NCI-H2171 treated with DMSO at 0.1 percent for 48 hours (cell line): ENCODE data around the gene C18orf63.
"Not testable (repeated sequence)": the region's sequence is repeated elsewhere in the genome, so short reads cannot be mapped to it uniquely, and the experiment has no call there.

Experiments used
- DNase-seq: peaks from one replicate; lab custom pipeline; 2025; lab: John Stamatoyannopoulos, UW

Gene C18orf63

GRCh38 chr18:74315464-74316256 is at the start of gene C18orf63:
TSS of gene C18orf63 (plus strand) at chr18:74315839. CDS start at chr18:74317866, 2,027 bp downstream.
- DNase-seq: no peak

DNA sequence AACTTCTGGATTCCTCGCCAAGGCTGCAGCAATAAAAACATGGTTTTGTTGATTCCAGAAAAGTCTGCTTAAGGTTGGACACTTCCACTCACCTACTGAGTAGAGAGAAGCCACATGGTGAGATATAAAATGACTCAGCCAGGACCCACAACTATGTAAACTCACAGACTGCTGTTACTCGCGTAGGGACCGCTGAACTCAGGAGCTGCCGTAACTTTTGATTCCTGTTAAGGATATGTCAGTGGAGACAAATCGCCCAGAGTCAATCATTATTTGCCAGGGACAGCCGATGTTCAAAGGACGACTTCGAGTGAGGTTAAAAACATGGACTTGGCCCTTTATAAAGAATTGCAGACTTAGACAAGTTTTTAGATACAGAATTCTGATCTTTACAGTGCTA is 49.5 kb upstream of the C18orf63 start:
- no peak for DNase-seq

DNA sequence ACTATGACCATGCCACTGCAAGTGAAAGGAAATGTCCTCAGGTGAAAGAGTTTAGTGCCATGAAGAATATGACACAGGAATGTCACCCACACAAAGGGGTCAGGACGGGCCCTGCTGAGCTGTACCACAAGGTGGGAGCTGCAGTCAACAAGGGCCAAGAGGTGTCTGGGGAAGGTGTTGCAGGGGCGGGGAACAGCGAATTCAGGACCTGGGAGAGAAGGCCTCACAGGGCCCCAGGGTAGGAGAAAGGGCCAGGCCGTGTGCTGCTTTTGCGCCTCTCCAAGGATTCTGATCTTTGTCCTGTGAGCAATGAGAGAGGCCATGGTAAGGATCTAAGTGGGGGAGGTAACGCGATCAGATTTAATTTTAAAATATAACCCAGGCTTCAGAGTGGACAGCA is 47.5 kb upstream of the C18orf63 start:
- no peak for DNase-seq

DNA sequence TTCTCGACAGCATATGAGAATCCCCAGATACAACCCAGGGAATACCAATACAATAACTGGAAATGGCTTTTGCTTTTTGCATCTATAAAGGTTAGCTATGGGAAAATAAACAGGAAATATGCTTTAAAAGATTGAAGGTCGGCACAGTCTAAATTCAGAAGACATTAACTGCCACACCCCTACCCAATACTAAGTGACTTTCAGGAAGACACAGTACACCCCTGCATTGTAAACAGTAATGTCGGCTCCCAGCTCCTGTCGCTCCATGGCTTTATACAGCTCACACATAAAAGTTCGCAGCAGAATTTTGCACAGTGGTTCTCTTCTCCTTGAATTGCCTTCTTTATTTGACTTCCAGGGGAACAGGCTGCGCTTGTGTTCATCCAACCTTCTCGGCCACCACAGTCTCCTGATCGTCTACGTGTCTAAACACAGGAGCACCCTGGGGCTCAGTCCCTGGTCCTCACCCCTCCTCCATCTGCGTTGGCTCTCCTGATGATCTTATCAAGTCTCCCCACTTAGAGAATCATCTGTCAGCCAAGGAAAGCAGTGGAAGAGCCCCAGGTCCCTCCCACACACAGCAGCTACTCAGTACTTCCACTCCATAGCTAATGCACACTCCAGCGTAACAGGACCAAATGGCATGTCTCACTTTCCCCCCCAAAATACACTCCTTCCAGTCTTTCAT is 46.6 kb upstream of the C18orf63 start:
- no peak for DNase-seq

DNA sequence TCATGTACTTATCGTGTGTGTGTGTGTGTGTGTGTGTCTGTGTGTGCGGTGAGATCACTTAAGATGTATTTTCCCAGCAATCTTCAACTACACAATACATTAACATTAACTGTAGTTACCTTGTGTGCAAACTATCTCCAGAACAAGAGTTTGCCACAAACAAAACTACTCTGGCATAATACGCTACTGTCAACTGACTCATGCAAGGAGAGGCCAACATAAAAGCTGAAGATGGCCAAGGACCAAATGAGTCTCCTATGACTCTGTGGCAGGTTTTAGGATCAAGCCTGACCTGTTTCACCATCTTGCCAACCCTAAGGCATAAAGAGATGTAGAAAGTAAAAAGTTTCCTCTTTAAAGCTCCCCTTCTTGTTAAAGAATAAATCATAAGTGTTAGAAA is 44.0 kb upstream of the C18orf63 start:
- DNase-seq: no peak

GRCh38 chr18:74273394-74273793 is 42.2 kb upstream of the C18orf63 start:
- DNase-seq: no peak

GRCh38 chr18:74274700-74275099 is 40.9 kb upstream of the C18orf63 start:
- no peak for DNase-seq

- DNase-seq: no peak
Observed at GRCh38 chr18:74275736-74276135, 39.9 kb upstream of the C18orf63 start.

- no peak for DNase-seq
Observed at GRCh38 chr18:74276609-74277008, 39.0 kb upstream of the C18orf63 start.

DNA sequence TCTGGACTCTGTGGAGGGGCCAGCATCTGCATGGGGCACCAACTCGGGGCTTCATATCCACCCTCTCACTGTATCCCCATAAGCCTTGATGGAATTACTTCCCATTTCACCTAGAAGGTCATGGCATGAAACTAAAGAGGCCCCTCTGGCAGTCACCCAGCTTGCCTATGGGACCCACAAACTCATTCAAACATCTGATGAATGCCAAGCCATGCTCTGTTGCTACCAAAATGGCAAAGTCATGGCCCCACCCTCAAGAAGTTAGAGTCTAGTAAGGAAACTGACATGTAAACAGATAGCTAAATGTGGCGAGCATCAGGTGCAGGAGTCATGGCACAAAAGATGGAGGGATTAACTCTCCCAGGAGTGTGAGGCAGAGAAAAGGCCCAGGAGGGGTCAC is 38.3 kb upstream of the C18orf63 start:
- no peak for DNase-seq

DNA sequence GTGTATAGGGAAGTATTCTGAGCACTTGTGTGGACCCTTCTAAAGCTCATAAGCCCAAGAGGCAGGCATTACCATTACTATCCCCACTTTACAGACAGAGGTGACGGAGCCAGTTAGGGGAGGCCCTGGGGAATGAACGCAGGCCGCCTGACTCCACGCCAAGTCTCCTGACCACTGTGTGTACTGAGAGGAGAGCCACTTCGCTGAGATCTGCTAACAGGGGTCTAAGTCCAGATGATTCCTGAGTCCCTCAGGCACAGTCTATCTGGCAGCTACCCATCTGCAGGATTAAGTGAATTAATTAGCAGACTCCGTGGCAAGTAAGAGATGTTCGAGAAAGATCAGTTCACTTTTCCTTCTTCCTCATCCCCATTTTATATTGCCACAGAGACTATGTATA is 37.6 kb upstream of the C18orf63 start:
- DNase-seq: no peak

GRCh38 chr18:74278983-74279382 is 36.7 kb upstream of the C18orf63 start:
- no peak for DNase-seq

DNA sequence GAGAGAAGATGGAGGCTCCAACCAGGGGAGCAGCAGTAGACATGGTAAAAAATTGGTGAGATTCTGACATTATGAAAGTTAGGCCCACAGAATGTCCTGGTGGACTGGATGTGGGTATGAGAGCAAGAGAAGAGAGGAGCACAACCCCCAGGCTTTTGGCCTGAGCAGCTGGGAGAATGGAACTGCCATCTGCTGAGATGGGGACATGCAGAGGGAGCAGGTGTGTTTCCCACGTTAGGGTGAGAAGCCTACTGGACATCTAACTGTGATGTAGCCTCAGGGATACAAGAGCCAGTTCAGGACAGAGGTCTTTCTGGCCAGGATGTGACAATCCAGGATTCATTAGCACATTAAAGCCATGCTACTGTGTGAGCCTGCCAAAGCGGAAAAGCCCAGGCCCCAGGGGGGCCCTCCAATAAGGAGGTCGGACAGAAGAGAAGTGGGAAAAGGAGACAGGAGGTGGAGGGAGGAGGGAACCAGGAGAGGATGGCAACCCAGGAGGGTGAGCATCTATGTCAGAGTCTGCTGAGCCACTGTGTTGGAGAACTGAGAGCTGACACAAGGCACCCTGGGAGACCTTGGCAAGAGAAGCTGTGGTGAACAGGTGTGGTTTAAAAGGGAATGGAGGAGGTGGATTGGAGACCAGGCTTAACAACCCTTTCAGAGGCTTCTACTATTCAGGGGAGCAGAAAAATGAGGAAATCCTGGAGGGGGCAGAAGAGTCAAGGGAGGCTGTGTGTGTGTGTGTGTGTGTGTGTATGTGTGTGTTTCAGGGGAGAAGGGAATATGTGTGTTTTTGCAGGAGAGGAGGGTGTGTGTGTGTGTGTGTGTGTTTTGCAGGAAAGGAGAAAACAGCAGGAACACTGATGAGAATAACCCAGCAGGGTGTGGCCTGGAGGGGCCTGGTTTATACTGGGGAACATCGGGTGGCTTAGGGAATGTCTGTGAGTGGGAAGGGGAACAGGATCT is 34.3 kb upstream of the C18orf63 start:
- DNase-seq: peak; percentile 30

GRCh38 chr18:74281980-74282754 is 33.5 kb upstream of the C18orf63 start:
- DNase-seq: no peak

- DNase-seq: no peak
Observed at GRCh38 chr18:74282755-74283554, 32.7 kb upstream of the C18orf63 start.

- no peak for DNase-seq
Observed at GRCh38 chr18:74283646-74284045, 32.0 kb upstream of the C18orf63 start.

- DNase-seq: no peak
Observed at GRCh38 chr18:74284191-74284979, 31.3 kb upstream of the C18orf63 start.

GRCh38 chr18:74284980-74285355 is 30.7 kb upstream of the C18orf63 start:
- DNase-seq: no peak

DNA sequence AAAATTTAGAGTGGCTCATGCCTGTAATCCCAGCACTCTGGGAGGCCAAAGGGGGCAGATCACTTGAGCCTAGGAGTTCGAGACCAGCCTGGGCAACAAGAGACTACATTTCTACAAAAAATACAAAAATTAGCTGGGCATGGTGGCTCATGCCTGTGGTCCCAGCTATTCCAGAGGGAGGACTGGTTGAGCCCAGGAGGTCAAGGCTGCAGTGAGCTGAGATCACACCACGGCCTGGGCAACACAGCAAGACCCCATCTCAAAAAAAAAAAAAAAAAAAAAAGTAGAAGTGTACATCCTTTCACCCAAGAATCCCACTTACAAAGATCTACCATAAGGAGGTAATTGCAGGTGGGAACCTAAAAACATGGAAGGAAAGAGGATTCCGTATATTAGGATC is 30.1 kb upstream of the C18orf63 start:
- DNase-seq: not testable (repeated sequence)
